ENCODE results near the gene YIPF2.

Gene YIPF2

GRCh38 chr19:10872546-10873107 is 55.8 kb downstream of the YIPF2 start:
- DNase-seq = peak; percentile 34

All from hematopoietic multipotent progenitor cell treated with erythropoietin and hydrocortisone succinate and interleukin-3 and kit ligand, for 6 days (in vitro differentiated cells).